GM18868 (cell line): ENCODE measurements around the gene IQCB1.
A peak's percentile ranks its signal among the peaks of the same experiment; 100 is the strongest.
"Not testable (repeated sequence)": the region's sequence is repeated elsewhere in the genome, so short reads cannot be mapped to it uniquely, and the experiment has no call there.

Source experiments
- ATAC-seq: cut with Tn5 transposase; IDR thresholded peaks from one replicate; pipeline ENCODE4 v1.9.1; 2021; ENCODE audit warnings: mild to moderate bottlenecking, moderate library complexity; ENCODE audit not compliant: unreplicated experiment

Gene IQCB1

GRCh38 chr3:121834671-121835464 lies at the start of gene IQCB1, which contains the start of gene EAF2:
TSS of gene IQCB1 (minus strand) at chr3:121835060. CDS start at chr3:121828960, 6,100 bp downstream.
TSS of gene EAF2 (plus strand) at chr3:121835209. CDS start at chr3:121835286, 77 bp downstream.
- ATAC-seq: peak; percentile 98

- ATAC-seq: no peak
Observed at GRCh38 chr3:121883507-121883906, 48.6 kb upstream of the IQCB1 start.

GRCh38 chr3:121878411-121878810 lies 43.6 kb upstream of the IQCB1 start:
- no peak for ATAC-seq

GRCh38 chr3:121871430-121871829 lies 36.6 kb upstream of the IQCB1 start:
- ATAC-seq: no peak

GRCh38 chr3:121870717-121871116 lies 35.9 kb upstream of the IQCB1 start:
- ATAC-seq: no peak

- no peak for ATAC-seq
Observed at GRCh38 chr3:121869736-121870135, 34.9 kb upstream of the IQCB1 start.

GRCh38 chr3:121863801-121864200 lies 28.9 kb upstream of the IQCB1 start:
- ATAC-seq: no peak

GRCh38 chr3:121863247-121863646 lies 28.4 kb upstream of the IQCB1 start:
- ATAC-seq: not testable (repeated sequence)

- ATAC-seq: not testable (repeated sequence)
Observed at GRCh38 chr3:121857778-121858177, 22.9 kb upstream of the IQCB1 start.

- ATAC-seq: no peak
Observed at GRCh38 chr3:121855555-121855954, 20.7 kb upstream of the IQCB1 start.

- no peak for ATAC-seq
Observed at GRCh38 chr3:121852256-121852655, 17.4 kb upstream of the IQCB1 start.

GRCh38 chr3:121844892-121845291 lies 10.0 kb upstream of the IQCB1 start:
- no peak for ATAC-seq

- no peak for ATAC-seq
Observed at GRCh38 chr3:121839962-121840361, 5.1 kb upstream of the IQCB1 start.

- no peak for ATAC-seq
Observed at GRCh38 chr3:121836481-121836880, 1.6 kb upstream of the IQCB1 start.

- ATAC-seq: no peak
Observed at GRCh38 chr3:121836064-121836463, 1.2 kb upstream of the IQCB1 start.

GRCh38 chr3:121835465-121835801 lies 573 bp upstream of the IQCB1 start:
- ATAC-seq: peak; percentile 9

- no peak for ATAC-seq
Observed at GRCh38 chr3:121834157-121834670, 646 bp downstream of the IQCB1 start.

GRCh38 chr3:121822973-121823372 lies 11.9 kb downstream of the IQCB1 start:
- ATAC-seq: no peak

GRCh38 chr3:121821421-121822199 lies 13.2 kb downstream of the IQCB1 start:
- no peak for ATAC-seq

GRCh38 chr3:121819236-121819635 lies 15.6 kb downstream of the IQCB1 start:
- no peak for ATAC-seq

GRCh38 chr3:121818578-121818977 lies 16.3 kb downstream of the IQCB1 start:
- no peak for ATAC-seq

GRCh38 chr3:121817753-121818152 lies 17.1 kb downstream of the IQCB1 start:
- ATAC-seq: no peak
